Osteoblast (primary cell): ENCODE results near the gene PPT2. TPM values are rescaled to one million over a fixed set of nuclear protein-coding genes. Genes with fewer than 3 reads are reported as not detected.
"Not testable (repeated sequence)": the region's sequence is repeated elsewhere in the genome, so short reads cannot be mapped to it uniquely, and the experiment has no call there.

Source experiments
- DNase-seq: peaks from one replicate; pipeline ENCODE4 v3.0.0; 2011; ENCODE audit warnings: low spot score, mixed read lengths; ENCODE audit not compliant: insufficient read length; ENCODE audit errors: missing footprints
- H2AFZ ChIP-seq: 2 replicates; pipeline ENCODE4 v1.6.0; 2011; ENCODE audit warnings: mild to moderate bottlenecking, low read length
- H3K27ac ChIP-seq: 2 replicates; pipeline ENCODE4 v1.5.1; 2011; ENCODE audit warnings: mild to moderate bottlenecking, low read depth, low read length, moderate library complexity
- H3K27me3 ChIP-seq: 2 replicates; pipeline ENCODE4 v1.6.0; 2012; ENCODE audit warnings: mild to moderate bottlenecking, control low read depth, inconsistent platforms, low read length, moderate library complexity; ENCODE audit not compliant: insufficient read depth
- H3K36me3 ChIP-seq: 2 replicates; pipeline ENCODE4 v1.5.1; 2011; ENCODE audit warnings: mild to moderate bottlenecking, low read length, control low read depth, moderate library complexity; ENCODE audit not compliant: insufficient read depth
- H3K4me1 ChIP-seq: 2 replicates; pipeline ENCODE4 v1.5.1; 2011; ENCODE audit warnings: mild to moderate bottlenecking, low read length, control low read depth, moderate library complexity; ENCODE audit not compliant: insufficient read depth
- H3K4me2 ChIP-seq: 2 replicates; pipeline ENCODE4 v1.6.0; 2011; ENCODE audit warnings: mild to moderate bottlenecking, low read length; ENCODE audit not compliant: insufficient read depth
- H3K4me3 ChIP-seq: fragments of 200-600 bp; sonication (generic); 3 replicates; pipeline ENCODE4 v1.5.1; 2012; ENCODE audit warnings: mild to moderate bottlenecking, low read length, inconsistent platforms; ENCODE audit not compliant: insufficient read depth
- H3K79me2 ChIP-seq: 2 replicates; pipeline ENCODE4 v1.6.0; 2012; ENCODE audit warnings: mild to moderate bottlenecking, low read length, control low read depth, inconsistent platforms; ENCODE audit not compliant: insufficient read depth
- H3K9me3 ChIP-seq: 2 replicates; pipeline ENCODE4 v1.5.1; 2011; ENCODE audit warnings: low read depth, low read length, control low read depth
- H4K20me1 ChIP-seq: 2 replicates; pipeline ENCODE4 v1.6.0; 2012; ENCODE audit warnings: mild to moderate bottlenecking, low read length, control low read depth; ENCODE audit not compliant: insufficient read depth
- total RNA-seq: library from RNA; depleted of rRNA; stranded (reverse); fragments of >200 nt; gene quantifications from 2 replicates; pipeline ENCODE4 v1.2.3, GENCODE V29; 2012
- TF ChIP-seq, protein P1 (sequence below): IDR thresholded peaks from 2 replicates; pipeline ENCODE4 v1.5.1; 2011; ENCODE audit warnings: mild to moderate bottlenecking, low read depth, low read length, moderate library complexity; ENCODE audit errors: extremely low read depth

Gene PPT2
- total RNA-seq, 1 donor, result 8.3 TPM

DNA sequence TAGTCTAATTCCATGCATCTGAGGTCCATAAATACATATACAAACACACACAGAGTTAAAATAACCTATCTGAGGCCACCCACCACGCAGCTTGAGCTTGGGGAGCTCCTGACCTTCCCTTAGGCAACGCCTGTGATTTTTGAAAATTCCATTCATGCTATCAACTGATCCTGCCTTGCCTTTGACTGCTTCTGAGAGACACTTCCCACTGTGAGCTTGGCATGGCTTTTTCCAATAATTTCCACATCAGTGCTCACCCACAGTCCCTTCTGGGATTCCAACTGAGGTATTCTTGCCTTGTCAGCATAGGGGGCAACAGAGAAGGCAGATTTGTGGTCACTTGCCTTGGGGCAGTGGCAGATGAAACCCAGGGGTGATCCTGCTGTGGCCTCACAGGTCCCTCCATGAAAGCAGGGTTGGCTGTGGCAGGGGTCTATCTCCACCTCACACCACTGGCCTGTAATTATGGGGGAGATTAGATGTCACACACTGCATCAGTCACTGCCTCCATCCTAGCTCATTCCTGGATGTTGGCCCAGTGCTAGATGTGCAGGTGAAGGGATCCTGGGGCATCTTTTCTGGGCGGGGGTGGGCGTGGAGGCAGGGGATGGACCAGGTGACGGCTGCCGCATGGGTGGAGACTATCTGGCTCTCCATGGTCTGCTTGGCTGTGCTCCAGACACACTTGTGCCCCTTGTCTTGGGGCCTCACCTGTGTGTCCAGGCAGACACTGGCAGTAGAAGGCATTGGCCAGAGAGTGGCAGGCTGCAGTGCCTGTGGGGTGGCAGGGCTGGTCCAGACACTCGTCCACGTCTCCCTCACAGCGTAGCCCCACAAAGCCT lies 49.7 kb downstream of the PPT2 start:
- Histone ChIP-seq H3K79me2 (no peaks in the 10 kb centered on the region), H3K9me3 (no peaks in the 10 kb centered on the region), H3K27ac (no peak overlapping the region), H3K27me3 (peaks cover 5% of the 10 kb centered on the region), H3K4me3 (no peak overlapping the region), H3K4me1 (no peaks in the 10 kb centered on the region), H3K36me3 (no peaks in the 10 kb centered on the region), H2AFZ (no peak overlapping the region), H3K4me2 (no peak overlapping the region), H4K20me1 (no peaks in the 10 kb centered on the region)
- DNase-seq, result no peak
- TF ChIP-seq, protein P1, sequence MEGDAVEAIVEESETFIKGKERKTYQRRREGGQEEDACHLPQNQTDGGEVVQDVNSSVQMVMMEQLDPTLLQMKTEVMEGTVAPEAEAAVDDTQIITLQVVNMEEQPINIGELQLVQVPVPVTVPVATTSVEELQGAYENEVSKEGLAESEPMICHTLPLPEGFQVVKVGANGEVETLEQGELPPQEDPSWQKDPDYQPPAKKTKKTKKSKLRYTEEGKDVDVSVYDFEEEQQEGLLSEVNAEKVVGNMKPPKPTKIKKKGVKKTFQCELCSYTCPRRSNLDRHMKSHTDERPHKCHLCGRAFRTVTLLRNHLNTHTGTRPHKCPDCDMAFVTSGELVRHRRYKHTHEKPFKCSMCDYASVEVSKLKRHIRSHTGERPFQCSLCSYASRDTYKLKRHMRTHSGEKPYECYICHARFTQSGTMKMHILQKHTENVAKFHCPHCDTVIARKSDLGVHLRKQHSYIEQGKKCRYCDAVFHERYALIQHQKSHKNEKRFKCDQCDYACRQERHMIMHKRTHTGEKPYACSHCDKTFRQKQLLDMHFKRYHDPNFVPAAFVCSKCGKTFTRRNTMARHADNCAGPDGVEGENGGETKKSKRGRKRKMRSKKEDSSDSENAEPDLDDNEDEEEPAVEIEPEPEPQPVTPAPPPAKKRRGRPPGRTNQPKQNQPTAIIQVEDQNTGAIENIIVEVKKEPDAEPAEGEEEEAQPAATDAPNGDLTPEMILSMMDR, result no peak

DNA sequence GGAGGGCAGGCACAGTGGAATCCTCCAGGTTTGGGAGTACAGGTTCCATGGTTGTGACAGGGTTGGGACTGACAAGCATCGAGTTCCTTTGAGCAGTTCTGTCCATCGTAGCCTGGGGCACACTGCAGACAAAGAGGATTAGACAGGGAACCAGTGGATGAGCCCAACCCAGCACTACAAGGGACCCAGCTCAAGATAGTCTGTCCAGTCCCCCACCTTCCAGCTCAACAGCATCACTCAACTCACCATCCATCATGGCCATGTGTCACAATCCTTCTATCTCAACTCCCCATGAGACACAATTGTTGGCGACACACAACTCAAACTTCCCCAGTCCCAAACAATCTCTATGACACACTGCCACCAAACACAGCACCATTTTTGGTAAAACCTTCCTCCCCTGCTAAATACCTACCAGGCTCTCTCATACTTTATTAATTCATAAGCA lies 50.4 kb downstream of the PPT2 start:
- Histone ChIP-seq H3K79me2 (no peaks in the 10 kb centered on the region), H3K4me2 (no peak overlapping the region), H3K4me3 (no peak overlapping the region), H3K4me1 (no peaks in the 10 kb centered on the region), H3K27ac (no peak overlapping the region), H4K20me1 (no peaks in the 10 kb centered on the region), H3K27me3 (peaks cover 8% of the 10 kb centered on the region), H3K9me3 (no peaks in the 10 kb centered on the region), H2AFZ (no peak overlapping the region), H3K36me3 (no peaks in the 10 kb centered on the region)
- peak; percentile 32 for DNase-seq
- TF ChIP-seq, protein P1, result no peak

DNA sequence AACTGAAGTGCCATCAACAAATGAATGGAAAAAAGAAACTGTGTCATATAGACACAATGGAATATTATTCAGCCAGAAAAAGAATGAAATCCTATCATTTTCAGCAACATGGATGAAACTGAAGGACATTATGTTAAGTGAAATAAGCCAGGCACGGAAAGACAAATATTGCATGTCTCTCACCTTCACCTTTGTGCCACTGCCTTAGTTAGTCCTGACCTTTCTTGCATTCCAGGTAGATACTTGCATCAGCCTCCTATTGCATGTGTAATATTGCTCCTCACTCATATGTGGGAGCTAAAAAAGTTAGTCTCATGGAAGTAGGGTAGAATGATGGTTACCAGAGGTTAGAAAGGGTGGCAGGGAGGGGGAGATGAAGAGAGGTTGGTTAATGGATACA lies 55.1 kb downstream of the PPT2 start:
- Histone ChIP-seq H2AFZ (no peak overlapping the region), H3K27ac (no peak overlapping the region), H3K79me2 (no peaks in the 10 kb centered on the region), H4K20me1 (no peaks in the 10 kb centered on the region), H3K4me3 (no peak overlapping the region), H3K36me3 (no peaks in the 10 kb centered on the region), H3K27me3 (peaks cover 7% of the 10 kb centered on the region), H3K4me2 (no peak overlapping the region), H3K9me3 (no peaks in the 10 kb centered on the region), H3K4me1 (no peaks in the 10 kb centered on the region)
- DNase-seq, result no peak
- TF ChIP-seq, protein P1, result no peak

DNA sequence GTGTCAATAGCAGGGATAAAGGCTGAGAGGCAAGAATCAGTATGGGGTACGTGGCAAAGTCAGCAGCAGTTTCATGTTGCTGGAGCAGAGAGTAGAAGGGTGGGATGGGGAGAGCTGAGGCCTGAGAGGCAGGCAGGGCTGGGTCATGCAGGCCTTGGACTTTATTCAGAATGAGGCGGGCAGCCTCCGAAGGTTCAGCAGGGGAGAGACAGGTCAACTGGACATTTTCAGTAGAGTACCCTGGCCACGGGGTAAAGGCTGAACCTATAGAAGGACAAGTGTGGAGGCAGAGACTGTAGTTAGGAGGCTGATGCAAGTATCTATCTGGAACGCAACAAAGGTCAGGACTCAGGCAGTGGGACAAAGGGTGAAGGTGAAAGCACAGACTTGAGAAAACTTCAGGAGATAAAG lies 56.3 kb downstream of the PPT2 start:
- H4K20me1 ChIP-seq, result no peaks in the 10 kb centered on the region
- H3K4me3 ChIP-seq, result no peak overlapping the region
- no peaks in the 10 kb centered on the region for H3K79me2 ChIP-seq
- no peaks in the 10 kb centered on the region for H3K36me3 ChIP-seq
- no peak overlapping the region for H3K27ac ChIP-seq
- no peak overlapping the region for H3K4me2 ChIP-seq
- no peak overlapping the region for H2AFZ ChIP-seq
- TF ChIP-seq, protein P1, result no peak
- DNase-seq, result no peak
- no peaks in the 10 kb centered on the region for H3K4me1 ChIP-seq
- H3K9me3 ChIP-seq, result no peaks in the 10 kb centered on the region
- peaks cover 7% of the 10 kb centered on the region for H3K27me3 ChIP-seq

DNA sequence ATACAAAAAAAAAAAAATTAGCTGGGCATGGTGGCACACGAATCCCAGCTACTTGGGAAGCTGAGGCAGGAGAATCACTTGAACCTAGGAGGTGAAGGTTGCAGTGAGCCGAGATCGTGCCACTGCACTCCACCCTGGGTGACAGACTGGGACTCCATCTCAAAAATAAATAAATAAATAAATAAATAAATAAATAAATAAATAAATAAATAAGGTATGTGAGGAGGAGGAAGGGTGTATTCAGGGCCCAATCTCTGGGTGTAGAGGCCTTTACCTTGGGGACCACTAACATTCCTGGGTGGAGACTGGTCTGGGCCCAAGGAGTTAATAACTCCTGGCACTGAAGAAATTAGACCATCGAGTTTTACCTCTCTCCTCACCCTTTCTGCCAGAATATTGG lies 57.5 kb downstream of the PPT2 start:
- H3K4me2 ChIP-seq, H4K20me1 ChIP-seq, H3K79me2 ChIP-seq, H3K36me3 ChIP-seq, H3K4me3 ChIP-seq, H3K27me3 ChIP-seq, H2AFZ ChIP-seq, H3K4me1 ChIP-seq, H3K9me3 ChIP-seq, H3K27ac ChIP-seq: not testable (repeated sequence)
- DNase-seq, result peak; percentile 14
